Measurements from ENCODE around the gene CLEC4F. TPM values are rescaled to one million over a fixed set of nuclear protein-coding genes. Genes with fewer than 3 reads are reported as not detected.

Gene CLEC4F
- total and polyA plus RNA-seq, 2 of the 13 experiments (the other 11 are each of a cell fraction or from before 2014, with no cell fraction given): 0.12 to 0.13 TPM

- TF ChIP-seq DZIP1 (CRISPR knock-in tag; IDR thresholded peaks at IDR 0.05) (no peak), CTCF (CRISPR knock-in tag; IDR thresholded peaks at IDR 0.05) (peak; percentile 78), EED (CRISPR knock-in tag; IDR thresholded peaks at IDR 0.05) (no peak), CREM (IDR thresholded peaks at IDR 0.05) (no peak), CREM (CRISPR knock-in tag; IDR thresholded peaks at IDR 0.05) (no peak), TRIM24 (CRISPR knock-in tag; IDR thresholded peaks at IDR 0.05) (no peak), ZNF878 (CRISPR knock-in tag; IDR thresholded peaks at IDR 0.05) (no peak), KAT8 (CRISPR knock-in tag; IDR thresholded peaks at IDR 0.05) (no peak)
Observed at GRCh38 chr2:70785137-70785911, 35.1 kb downstream of the CLEC4F start (continued).

DNA sequence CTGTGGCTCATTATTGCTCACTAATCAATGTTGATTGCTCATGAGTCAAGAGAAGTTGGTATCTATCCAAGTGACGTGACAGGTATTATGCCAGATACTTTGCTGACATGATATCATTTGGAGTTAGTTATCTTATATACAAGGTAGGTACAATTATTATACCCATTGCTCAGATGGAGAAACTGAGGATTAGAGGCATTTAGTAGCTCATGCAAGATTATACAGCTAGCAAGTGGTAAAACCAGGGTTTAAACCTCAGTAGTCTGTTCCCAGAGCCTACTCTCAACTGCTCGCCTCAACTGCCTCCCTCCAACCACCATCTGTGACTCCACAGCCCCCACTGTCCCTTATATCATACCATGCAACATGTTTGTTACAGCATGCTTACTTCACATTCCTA is 36.1 kb downstream of the CLEC4F start:
- CTCF ChIA-PET (ENCODE audit: low intra/inter-chr PET ratio, low total read pairs): interaction anchor here (1.7 kb wide), 1 partner anchor 129 kb away, joined by 10 read pairs; no protein-coding TSS in a partner anchor
- intact Hi-C loops (cut with micrococcal nuclease; ENCODE audit: unreplicated experiment): no loop called here
- TF ChIP-seq NFIB (CRISPR knock-in tag; IDR thresholded peaks at IDR 0.05; ENCODE audit: borderline replicate concordance): no peak
- TF ChIP-seq, protein P1, sequence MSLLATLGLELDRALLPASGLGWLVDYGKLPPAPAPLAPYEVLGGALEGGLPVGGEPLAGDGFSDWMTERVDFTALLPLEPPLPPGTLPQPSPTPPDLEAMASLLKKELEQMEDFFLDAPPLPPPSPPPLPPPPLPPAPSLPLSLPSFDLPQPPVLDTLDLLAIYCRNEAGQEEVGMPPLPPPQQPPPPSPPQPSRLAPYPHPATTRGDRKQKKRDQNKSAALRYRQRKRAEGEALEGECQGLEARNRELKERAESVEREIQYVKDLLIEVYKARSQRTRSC (CRISPR knock-in tag; IDR thresholded peaks at IDR 0.05; ENCODE audit: low read depth): no peak
- no peak for TF ChIP-seq ZBED4 (CRISPR knock-in tag; IDR thresholded peaks at IDR 0.05; ENCODE audit: borderline replicate concordance)
- peak; percentile 85 for TF ChIP-seq ZNF629 (CRISPR knock-in tag; conservative IDR thresholded peaks at IDR 0.05)

More for the DNA sequence above, 36.1 kb downstream of the CLEC4F start:
- Histone ChIP-seq H3K27me3 (ENCODE audit: control insufficient read depth in 1 of 2, insufficient read depth in 2 of 2, low read length in 2 of 2) (peaks cover 0 to 8% of the 10 kb centered on the region in 2 experiments; a peak in 1 of 5 replicates), H3K79me2 (ENCODE audit: insufficient read depth, low read length) (no peaks in the 10 kb centered on the region), H3K27ac (ENCODE audit: extremely low read length, insufficient read depth, low read length) (no peak overlapping the region), H3K9me3 (ENCODE audit: low read length) (no peaks in the 10 kb centered on the region), H3K4me2 (ENCODE audit: low read depth, low read length) (no peak overlapping the region), H3K9ac (ENCODE audit: insufficient read depth, low read depth, low read length) (no peak overlapping the region), H2AFZ (ENCODE audit: low read length) (no peak overlapping the region), H3K36me3 (replicated peaks in 1 of 2; ENCODE audit: control insufficient read depth in 1 of 2, insufficient read depth in 2 of 2, low read length in 2 of 2) (no peaks in the 10 kb centered on the region), H3K4me3 (replicated peaks in 1 of 3; ENCODE audit: insufficient read depth in 1 of 3, low read depth in 2 of 3, low read length in 3 of 3) (no peak overlapping the region), H3K4me1 (ENCODE audit: insufficient read depth, low read length) (peaks cover 1% of the 10 kb centered on the region; the same call in 1 of the 2 replicates), H4K20me1 (ENCODE audit: insufficient read depth, low read length) (no peaks in the 10 kb centered on the region)
- DNase-seq (ENCODE audit: low spot score) (no peak), FAIRE-seq (no peak), ATAC-seq (no peak)
- WGBS (ENCODE audit: low lambda C conversion rate): 54% methylated on average over 2 of the region's 2 CpGs
- no TSS peak for BruUV-seq (replicated peaks)
- POLR2A ChIA-PET: no interaction called here
- in situ Hi-C loops (cut with HindIII; ENCODE audit: extremely low pct_ligation_motif_present, low pct_unique_long_range_greater_than_20kb): no loop called here

Data from HepG2 (cell line).